ENCODE data around the gene RIMBP3B.
"Not testable (repeated sequence)": the region's sequence is repeated elsewhere in the genome, so short reads cannot be mapped to it uniquely, and the experiment has no call there.

The RIMBP3B gene

GRCh38 chr22:21383701-21384467 lies at the start of gene RIMBP3B:
TSS of gene RIMBP3B (plus strand) at chr22:21383751. CDS start at chr22:21383859, 108 bp downstream.
- not testable (repeated sequence) for H3K9ac ChIP-seq (ENCODE audit: low read length); H3K9me3 ChIP-seq (ENCODE audit: control insufficient read depth, low read length); DNase-seq (ENCODE audit: low read depth); H3K36me3 ChIP-seq (ENCODE audit: control insufficient read depth, insufficient read depth, low read length, severe bottlenecking); H3K4me3 ChIP-seq (ENCODE audit: low read length); H3K4me1 ChIP-seq (ENCODE audit: control insufficient read depth, insufficient read depth, low read length); H3K27me3 ChIP-seq (replicated peaks; ENCODE audit: control insufficient read depth, insufficient read depth, low read length)

GRCh38 chr22:21357527-21357926 lies 26.0 kb upstream of the RIMBP3B start:
- H3K36me3 ChIP-seq (ENCODE audit: control insufficient read depth, insufficient read depth, low read length, severe bottlenecking); DNase-seq (ENCODE audit: low read depth); H3K4me3 ChIP-seq (ENCODE audit: low read length); H3K9me3 ChIP-seq (ENCODE audit: control insufficient read depth, low read length); H3K9ac ChIP-seq (ENCODE audit: low read length); H3K4me1 ChIP-seq (ENCODE audit: control insufficient read depth, insufficient read depth, low read length); H3K27me3 ChIP-seq (replicated peaks; ENCODE audit: control insufficient read depth, insufficient read depth, low read length): not testable (repeated sequence)

- not testable (repeated sequence) for H3K27me3 ChIP-seq (replicated peaks; ENCODE audit: control insufficient read depth, insufficient read depth, low read length); H3K4me3 ChIP-seq (ENCODE audit: low read length); H3K36me3 ChIP-seq (ENCODE audit: control insufficient read depth, insufficient read depth, low read length, severe bottlenecking); H3K4me1 ChIP-seq (ENCODE audit: control insufficient read depth, insufficient read depth, low read length); DNase-seq (ENCODE audit: low read depth); H3K9me3 ChIP-seq (ENCODE audit: control insufficient read depth, low read length); H3K9ac ChIP-seq (ENCODE audit: low read length)
Measured at GRCh38 chr22:21360525-21360924, 23.0 kb upstream of the RIMBP3B start.

GRCh38 chr22:21362473-21362872 lies 21.1 kb upstream of the RIMBP3B start:
- not testable (repeated sequence) for DNase-seq (ENCODE audit: low read depth); H3K4me3 ChIP-seq (ENCODE audit: low read length); H3K36me3 ChIP-seq (ENCODE audit: control insufficient read depth, insufficient read depth, low read length, severe bottlenecking); H3K9me3 ChIP-seq (ENCODE audit: control insufficient read depth, low read length); H3K9ac ChIP-seq (ENCODE audit: low read length); H3K27me3 ChIP-seq (replicated peaks; ENCODE audit: control insufficient read depth, insufficient read depth, low read length); H3K4me1 ChIP-seq (ENCODE audit: control insufficient read depth, insufficient read depth, low read length)

- not testable (repeated sequence) for H3K36me3 ChIP-seq (ENCODE audit: control insufficient read depth, insufficient read depth, low read length, severe bottlenecking); H3K4me1 ChIP-seq (ENCODE audit: control insufficient read depth, insufficient read depth, low read length); DNase-seq (ENCODE audit: low read depth); H3K9me3 ChIP-seq (ENCODE audit: control insufficient read depth, low read length); H3K4me3 ChIP-seq (ENCODE audit: low read length); H3K27me3 ChIP-seq (replicated peaks; ENCODE audit: control insufficient read depth, insufficient read depth, low read length); H3K9ac ChIP-seq (ENCODE audit: low read length)
Measured at GRCh38 chr22:21363061-21363460, 20.5 kb upstream of the RIMBP3B start.

GRCh38 chr22:21363803-21364202 lies 19.7 kb upstream of the RIMBP3B start:
- not testable (repeated sequence) for H3K9ac ChIP-seq (ENCODE audit: low read length); H3K36me3 ChIP-seq (ENCODE audit: control insufficient read depth, insufficient read depth, low read length, severe bottlenecking); H3K4me1 ChIP-seq (ENCODE audit: control insufficient read depth, insufficient read depth, low read length); H3K9me3 ChIP-seq (ENCODE audit: control insufficient read depth, low read length); H3K4me3 ChIP-seq (ENCODE audit: low read length); DNase-seq (ENCODE audit: low read depth); H3K27me3 ChIP-seq (replicated peaks; ENCODE audit: control insufficient read depth, insufficient read depth, low read length)

- H3K4me1 ChIP-seq (ENCODE audit: control insufficient read depth, insufficient read depth, low read length); H3K9me3 ChIP-seq (ENCODE audit: control insufficient read depth, low read length); H3K27me3 ChIP-seq (replicated peaks; ENCODE audit: control insufficient read depth, insufficient read depth, low read length); DNase-seq (ENCODE audit: low read depth); H3K4me3 ChIP-seq (ENCODE audit: low read length); H3K9ac ChIP-seq (ENCODE audit: low read length); H3K36me3 ChIP-seq (ENCODE audit: control insufficient read depth, insufficient read depth, low read length, severe bottlenecking): not testable (repeated sequence)
Measured at GRCh38 chr22:21364362-21364761, 19.2 kb upstream of the RIMBP3B start.

GRCh38 chr22:21365337-21365736 lies 18.2 kb upstream of the RIMBP3B start:
- not testable (repeated sequence) for H3K9me3 ChIP-seq (ENCODE audit: control insufficient read depth, low read length); H3K4me3 ChIP-seq (ENCODE audit: low read length); H3K4me1 ChIP-seq (ENCODE audit: control insufficient read depth, insufficient read depth, low read length); H3K9ac ChIP-seq (ENCODE audit: low read length); H3K27me3 ChIP-seq (replicated peaks; ENCODE audit: control insufficient read depth, insufficient read depth, low read length); DNase-seq (ENCODE audit: low read depth); H3K36me3 ChIP-seq (ENCODE audit: control insufficient read depth, insufficient read depth, low read length, severe bottlenecking)

- H3K9me3 ChIP-seq (ENCODE audit: control insufficient read depth, low read length); H3K27me3 ChIP-seq (replicated peaks; ENCODE audit: control insufficient read depth, insufficient read depth, low read length); H3K9ac ChIP-seq (ENCODE audit: low read length); H3K4me3 ChIP-seq (ENCODE audit: low read length); H3K4me1 ChIP-seq (ENCODE audit: control insufficient read depth, insufficient read depth, low read length); DNase-seq (ENCODE audit: low read depth); H3K36me3 ChIP-seq (ENCODE audit: control insufficient read depth, insufficient read depth, low read length, severe bottlenecking): not testable (repeated sequence)
Measured at GRCh38 chr22:21368603-21369310, 14.8 kb upstream of the RIMBP3B start.

- H3K27me3 ChIP-seq (replicated peaks; ENCODE audit: control insufficient read depth, insufficient read depth, low read length); DNase-seq (ENCODE audit: low read depth); H3K9me3 ChIP-seq (ENCODE audit: control insufficient read depth, low read length); H3K4me3 ChIP-seq (ENCODE audit: low read length); H3K4me1 ChIP-seq (ENCODE audit: control insufficient read depth, insufficient read depth, low read length); H3K9ac ChIP-seq (ENCODE audit: low read length); H3K36me3 ChIP-seq (ENCODE audit: control insufficient read depth, insufficient read depth, low read length, severe bottlenecking): not testable (repeated sequence)
Measured at GRCh38 chr22:21375880-21376279, 7.7 kb upstream of the RIMBP3B start.

GRCh38 chr22:21384468-21385357 lies 1.2 kb downstream of the RIMBP3B start:
- not testable (repeated sequence) for H3K27me3 ChIP-seq (replicated peaks; ENCODE audit: control insufficient read depth, insufficient read depth, low read length); DNase-seq (ENCODE audit: low read depth); H3K36me3 ChIP-seq (ENCODE audit: control insufficient read depth, insufficient read depth, low read length, severe bottlenecking); H3K4me1 ChIP-seq (ENCODE audit: control insufficient read depth, insufficient read depth, low read length); H3K9ac ChIP-seq (ENCODE audit: low read length); H3K9me3 ChIP-seq (ENCODE audit: control insufficient read depth, low read length); H3K4me3 ChIP-seq (ENCODE audit: low read length)
